ENCODE measurements around the gene C6orf89.
"Not testable (repeated sequence)": the region's sequence is repeated elsewhere in the genome, so short reads cannot be mapped to it uniquely, and the experiment has no call there.

Gene C6orf89

GRCh38 chr6:36888654-36889481, 3.1 kb downstream of the C6orf89 start:
- DNase-seq = no peak

DNA sequence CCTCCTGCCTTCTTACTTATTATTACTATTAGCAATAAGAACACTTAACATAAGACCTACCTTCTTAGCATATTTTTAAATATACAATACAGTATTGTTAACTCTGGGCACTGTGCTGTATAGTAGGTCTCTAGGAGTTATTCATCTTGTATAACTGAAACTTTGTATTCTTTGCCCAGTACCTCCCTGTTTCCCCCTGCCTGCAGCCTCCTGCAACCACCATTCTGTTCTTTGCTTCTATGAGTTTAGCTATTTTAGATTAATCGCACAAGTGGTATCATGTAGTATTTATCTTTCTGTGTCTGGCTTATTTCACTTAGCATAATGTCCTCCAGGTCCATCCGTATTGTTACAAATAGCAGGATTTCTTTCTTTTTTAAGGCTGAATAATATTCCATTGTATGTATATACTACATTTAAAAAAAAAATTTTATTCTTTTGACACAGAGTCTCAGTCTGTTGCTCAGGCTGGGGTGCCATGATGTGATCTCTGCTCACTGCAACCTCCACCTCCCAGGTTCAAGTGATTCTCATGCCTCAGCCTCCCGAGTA, 4.4 kb downstream of the C6orf89 start:
- DNase-seq = no peak

GRCh38 chr6:36891153-36891552, 5.4 kb downstream of the C6orf89 start:
- DNase-seq = not testable (repeated sequence)

DNA sequence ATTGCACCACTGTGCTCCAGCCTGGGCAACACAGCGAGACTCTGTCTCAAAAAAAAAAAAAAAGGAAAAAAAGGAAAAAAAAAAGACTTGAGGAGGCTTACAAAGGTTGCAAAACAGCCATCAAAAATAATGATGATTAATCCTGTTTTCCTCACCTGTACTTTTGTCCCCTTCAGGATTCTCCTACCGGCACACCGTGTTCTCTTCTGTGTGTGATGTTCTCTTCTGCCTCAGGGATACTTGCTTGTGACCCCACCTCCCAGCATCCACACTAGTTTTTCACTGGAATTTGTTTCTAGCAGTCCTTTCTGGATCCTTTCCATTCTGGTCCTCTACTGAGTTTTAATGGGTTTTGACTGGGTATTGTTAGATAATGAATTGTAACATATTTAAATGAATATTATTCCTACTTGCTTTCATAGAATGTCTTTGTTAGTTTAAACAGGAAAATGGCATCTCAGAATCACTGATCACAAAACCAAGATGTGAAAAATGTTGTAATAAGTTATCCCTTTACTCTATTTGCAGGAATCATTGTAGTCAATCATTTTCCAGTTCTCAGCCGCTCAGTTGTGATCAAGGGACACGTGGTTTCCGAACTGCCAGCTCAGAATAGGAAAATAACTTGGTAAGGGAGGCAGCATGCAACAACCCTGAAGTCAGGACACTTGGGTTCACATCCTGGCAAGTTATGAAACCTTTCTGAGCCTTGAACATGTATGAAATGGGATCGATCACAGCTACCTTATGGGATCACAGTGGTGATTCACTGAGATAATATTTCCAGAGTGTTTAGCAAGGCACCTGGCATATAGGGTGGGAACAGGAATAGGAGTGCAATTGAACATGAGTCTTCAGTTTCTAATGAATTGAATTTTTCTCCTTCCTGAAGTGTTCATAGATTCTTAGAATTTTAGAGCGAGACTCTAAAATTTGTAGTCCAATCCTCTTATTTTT, 8.5 kb downstream of the C6orf89 start:
- no peak for DNase-seq

- no peak for DNase-seq
Observed at GRCh38 chr6:36897609-36898008, 11.9 kb downstream of the C6orf89 start.

- DNase-seq = no peak
Observed at GRCh38 chr6:36904114-36904513, 18.4 kb downstream of the C6orf89 start.

DNA sequence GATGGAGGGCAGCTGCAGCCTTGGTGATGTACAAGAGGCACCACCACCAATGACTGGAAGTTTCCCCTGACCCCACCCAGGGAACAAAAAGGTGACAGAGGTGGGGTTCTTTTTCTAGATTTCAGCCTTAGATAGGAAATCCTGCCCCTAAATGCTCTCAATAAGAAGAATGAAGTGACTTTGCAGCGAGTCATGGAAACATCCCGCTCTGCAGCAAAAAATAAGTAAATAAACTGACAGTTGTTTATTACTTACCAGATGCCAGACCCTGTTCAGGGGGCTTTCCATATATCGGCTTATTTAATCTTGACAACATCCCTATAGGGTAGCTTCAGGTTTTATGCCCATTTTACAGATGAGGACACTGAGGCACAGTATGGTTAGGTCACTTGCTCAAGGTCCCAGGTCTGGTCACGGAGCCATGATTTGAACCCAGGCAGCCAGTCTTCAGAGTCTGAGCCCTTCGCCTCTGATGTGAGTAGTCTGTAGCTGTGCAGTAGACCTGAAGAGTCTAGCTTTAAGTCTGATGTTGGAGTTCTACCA, 19.2 kb downstream of the C6orf89 start:
- no peak for DNase-seq

DNA sequence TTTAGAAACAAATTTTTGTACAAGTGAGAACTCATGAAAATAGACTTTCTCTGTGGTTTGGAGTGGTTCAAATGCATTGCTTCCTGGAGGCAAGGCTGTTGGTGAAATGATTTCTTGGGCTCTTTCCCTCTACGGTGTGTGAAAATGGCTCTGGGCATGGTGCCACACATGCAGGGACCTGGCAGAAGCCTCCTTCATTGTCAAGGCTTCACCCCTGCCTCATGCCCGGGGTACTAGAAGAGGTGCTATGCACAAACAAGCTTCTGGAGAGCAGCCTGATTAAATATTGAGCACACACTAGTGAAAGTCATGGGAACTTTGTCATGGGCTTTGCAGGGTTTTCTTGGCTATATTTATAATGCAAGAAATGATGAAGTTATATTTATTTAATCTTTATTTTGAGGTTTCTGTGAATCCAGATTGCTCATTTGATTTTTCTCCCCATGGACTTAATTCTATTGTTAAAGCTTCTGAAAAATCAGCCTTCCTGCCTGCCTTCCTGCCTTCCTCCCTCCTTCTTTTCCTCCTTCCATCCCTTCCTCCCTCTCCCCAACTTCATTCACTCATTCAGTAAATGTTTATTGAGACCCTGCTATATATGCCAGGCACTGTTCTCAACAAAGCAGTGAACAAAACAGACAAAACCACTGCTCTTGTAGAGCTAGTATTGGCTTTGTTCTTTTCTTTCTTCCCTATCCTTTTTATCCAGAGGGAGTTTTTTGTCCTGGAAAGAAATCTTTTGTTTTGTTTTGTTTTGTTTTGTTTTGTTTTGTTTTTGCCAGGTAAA, 21.0 kb downstream of the C6orf89 start:
- DNase-seq = no peak

DNA sequence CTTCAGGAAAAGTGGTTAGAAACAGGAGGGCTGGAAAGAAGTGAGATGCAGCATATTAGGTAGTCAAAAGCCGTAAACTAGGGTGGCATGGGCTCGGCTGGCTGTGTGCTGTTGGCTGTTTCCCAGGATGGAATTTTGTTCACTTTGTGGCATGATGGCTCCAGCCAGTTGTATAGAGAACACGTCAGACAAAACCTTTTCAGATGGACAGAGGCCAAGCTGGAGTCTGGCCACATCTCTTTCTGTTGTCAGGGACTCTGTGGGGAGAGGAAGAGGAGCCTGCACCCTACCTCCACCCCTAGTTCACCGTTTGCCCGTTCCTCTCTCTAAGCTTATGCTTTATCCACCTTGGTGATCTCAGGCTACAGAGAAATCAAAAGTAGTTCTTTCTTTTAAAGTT, 22.0 kb downstream of the C6orf89 start:
- DNase-seq = no peak

- DNase-seq = no peak
Observed at GRCh38 chr6:36908747-36909146, 23.0 kb downstream of the C6orf89 start.

DNA sequence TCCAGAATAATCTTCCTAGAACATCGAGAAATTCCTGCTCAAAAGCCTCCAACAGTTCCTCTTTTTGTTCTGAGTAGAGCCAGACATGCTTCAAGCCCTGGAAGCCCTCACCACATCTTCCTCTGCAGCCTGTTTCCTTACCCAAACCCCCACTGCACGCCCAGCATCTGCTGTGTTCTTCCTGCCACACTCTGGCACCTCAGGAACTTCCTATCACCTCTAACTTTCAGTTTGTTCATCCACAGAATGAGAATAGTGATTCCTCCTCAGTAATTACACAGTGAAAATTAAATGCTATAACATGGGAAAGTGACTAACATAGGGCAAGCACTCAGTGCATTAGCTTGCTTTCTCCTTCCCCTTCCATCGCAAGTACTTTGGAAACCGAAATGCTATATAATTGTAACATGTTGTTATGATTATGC, 26.3 kb downstream of the C6orf89 start:
- DNase-seq = no peak

GRCh38 chr6:36912586-36912985, 26.8 kb downstream of the C6orf89 start:
- DNase-seq = no peak

GRCh38 chr6:36913082-36913481, 27.3 kb downstream of the C6orf89 start:
- DNase-seq = no peak

DNA sequence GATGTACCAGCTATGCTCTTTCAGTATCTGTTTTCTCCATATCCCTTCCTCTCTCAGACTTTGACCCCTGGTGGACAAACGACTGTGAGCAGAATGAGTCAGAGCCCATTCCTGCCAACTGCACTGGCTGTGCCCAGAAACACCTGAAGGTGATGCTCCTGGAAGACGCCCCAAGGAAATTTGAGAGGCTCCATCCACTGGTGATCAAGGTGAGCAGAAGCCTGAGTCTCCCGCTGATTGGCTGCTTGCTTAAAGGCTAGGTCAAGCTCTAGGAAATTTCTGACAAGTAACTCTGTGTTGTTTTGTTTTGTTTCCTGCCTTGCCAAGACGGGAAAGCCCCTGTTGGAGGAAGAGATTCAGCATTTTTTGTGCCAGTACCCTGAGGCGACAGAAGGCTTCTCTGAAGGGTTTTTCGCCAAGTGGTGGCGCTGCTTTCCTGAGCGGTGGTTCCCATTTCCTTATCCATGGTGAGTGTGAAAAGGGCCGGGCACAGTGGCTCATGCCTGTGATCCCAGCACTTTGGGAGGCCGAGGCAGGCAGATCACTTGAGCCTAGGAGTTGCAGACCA, 28.6 kb downstream of the C6orf89 start:
- no peak for DNase-seq

DNA sequence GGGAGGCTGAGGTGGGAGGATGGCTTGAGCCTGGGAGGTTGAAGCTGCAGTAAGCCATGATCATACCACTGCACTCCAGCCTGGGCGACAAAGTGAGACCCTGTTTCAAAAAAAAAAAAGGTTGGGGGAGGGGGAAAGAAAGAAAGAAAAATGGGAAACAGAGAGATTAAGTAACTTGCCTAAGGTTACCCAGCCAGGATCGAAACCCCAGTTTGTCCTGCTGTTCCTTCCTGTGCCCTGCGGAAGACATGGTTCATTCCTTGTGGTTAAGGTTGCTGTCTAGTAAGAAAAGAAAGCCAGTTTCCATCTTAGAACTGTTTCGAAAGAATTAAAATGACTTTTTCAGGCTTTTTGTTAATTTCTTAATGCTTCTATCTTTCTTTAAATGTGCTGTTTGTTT, 29.8 kb downstream of the C6orf89 start:
- no peak for DNase-seq

GRCh38 chr6:36916126-36916525, 30.4 kb downstream of the C6orf89 start:
- no peak for DNase-seq

- DNase-seq = no peak
Observed at GRCh38 chr6:36917541-36918193, 31.9 kb downstream of the C6orf89 start.

- DNase-seq = no peak
Observed at GRCh38 chr6:36920049-36920448, 34.3 kb downstream of the C6orf89 start.

DNA sequence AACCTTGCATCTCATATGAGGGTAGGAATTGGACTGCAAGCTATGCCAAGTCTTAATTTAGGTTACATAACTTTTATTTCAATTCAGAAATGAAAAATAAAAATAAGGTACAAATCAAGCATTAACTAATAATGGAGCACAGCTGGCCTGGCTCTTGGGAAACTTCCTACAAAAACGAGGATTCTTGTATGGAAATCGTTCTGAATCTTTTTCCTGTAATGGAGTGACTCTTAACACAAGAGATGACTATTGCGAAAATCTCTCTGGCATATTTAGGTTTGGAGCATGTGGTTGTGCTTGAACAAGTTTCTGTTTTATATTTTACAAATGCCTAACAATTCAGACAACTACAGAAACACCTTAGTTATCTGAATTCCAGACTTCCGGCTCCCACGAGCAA, 34.8 kb downstream of the C6orf89 start:
- DNase-seq = no peak

DNA sequence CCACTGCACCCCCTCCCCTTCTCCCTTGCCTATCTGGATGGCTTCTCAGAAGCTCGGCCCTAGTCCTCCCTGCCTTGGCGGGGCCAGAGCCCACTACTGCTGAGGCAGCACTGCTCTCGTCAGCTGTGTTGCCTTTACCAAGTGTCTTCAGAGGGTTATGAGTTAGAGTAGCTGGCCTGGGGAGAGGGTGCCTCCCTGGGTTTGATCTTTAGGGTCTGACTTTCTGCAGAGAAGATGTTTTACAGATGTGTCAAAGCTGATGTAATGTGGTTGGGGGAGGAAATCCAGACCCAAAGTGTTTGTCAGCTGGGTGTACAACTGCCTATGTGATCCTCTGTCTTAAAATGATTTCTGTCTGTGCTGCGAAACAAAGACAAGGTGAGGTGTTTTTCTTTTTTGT, 38.4 kb downstream of the C6orf89 start:
- DNase-seq = no peak

DNA sequence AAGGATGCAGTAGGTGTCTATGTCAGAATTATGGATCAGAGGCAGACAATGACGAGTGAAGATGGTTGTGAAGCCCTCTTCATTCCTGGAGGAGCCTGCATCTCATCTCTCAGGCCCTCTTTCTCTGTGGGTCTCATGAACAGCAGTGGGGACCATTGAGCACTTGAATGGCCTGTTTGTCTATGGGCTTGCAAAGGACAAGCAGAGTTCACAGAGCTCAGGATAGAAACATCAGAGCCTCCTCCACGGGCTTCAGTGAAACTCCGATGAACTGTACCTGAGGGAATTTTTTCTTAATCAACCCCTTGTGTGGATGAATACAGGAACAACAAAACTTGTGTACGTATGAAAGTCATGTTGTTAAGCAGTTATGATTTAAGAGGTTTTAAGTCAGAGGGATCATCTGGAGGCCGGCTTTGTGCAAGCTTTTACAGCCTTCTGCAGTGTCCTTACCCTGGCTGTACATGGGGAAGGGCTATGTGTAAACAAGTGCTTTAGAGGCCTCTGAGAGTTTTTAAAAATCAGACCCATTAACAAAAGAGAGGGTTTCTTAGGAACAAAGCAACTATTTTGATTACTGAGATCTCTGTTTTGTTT, 39.1 kb downstream of the C6orf89 start:
- DNase-seq = no peak
